Stomach (tissue), 4 donors: ENCODE results near the gene GRM4.

ENCODE experiments used
- EP300 ChIP-seq: sonication (generic); formaldehyde crosslinking; IDR thresholded peaks from one replicate; pipeline ENCODE4 v1.6.1; 2017; ENCODE audit warnings: antibody characterized with exemption
- POLR2A ChIP-seq, 4 donors: fragments of 450-650 bp; IDR thresholded peaks; one replicate each; pipeline ENCODE4 v1.6.1; 2016; ENCODE audit warnings: antibody characterized with exemption in 4 of 4, control low read depth in 2 of 4, mild to moderate bottlenecking in 1 of 4, moderate library complexity in 1 of 4
- TF ChIP-seq, protein P1 (sequence below), 7 experiments: fragments of 450-650 bp in 4 of 7; fragments of 200-600 bp in 3 of 7; sonication (generic) in 3 of 7; IDR thresholded peaks; one replicate each; pipeline ENCODE4 v1.5.1; 2016 to 2019; ENCODE audit warnings: antibody characterized with exemption in 7 of 7, control low read depth in 2 of 7, mild to moderate bottlenecking in 1 of 7

DNA sequence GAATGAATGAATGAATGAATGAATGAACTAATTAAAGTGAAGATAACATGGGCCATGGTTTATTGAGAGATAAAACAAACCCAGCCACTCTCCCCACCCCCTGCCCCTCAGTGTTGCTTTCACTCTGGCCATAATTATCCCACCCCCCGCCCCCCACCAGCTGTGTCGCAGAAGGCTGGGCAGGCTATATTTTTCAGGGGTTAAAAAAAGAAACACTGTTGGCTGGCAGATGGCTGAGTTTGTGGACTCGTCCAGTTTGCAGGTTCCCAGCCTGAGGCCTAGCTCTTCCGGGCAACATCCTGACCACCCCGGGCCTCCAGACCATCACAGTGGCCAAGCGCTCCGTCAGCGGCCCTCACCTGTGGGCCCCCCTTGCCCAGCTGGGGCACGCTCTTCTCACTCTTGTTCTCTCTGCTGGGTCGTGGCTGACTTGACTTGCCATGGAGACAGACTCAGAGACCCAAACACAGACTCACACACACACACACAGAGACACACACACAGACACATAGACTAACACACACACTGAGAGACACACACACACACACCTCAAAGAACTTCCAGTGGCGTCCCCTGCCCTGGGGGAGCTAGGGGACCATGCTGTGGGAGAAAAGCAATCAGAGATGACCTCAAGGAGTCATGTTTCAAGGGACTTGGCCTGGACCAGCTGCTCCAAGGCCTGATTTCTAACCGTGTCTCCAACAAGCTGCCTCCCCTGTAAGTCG, 2.2 kb upstream of the GRM4 start:
- TF ChIP-seq, protein P1, sequence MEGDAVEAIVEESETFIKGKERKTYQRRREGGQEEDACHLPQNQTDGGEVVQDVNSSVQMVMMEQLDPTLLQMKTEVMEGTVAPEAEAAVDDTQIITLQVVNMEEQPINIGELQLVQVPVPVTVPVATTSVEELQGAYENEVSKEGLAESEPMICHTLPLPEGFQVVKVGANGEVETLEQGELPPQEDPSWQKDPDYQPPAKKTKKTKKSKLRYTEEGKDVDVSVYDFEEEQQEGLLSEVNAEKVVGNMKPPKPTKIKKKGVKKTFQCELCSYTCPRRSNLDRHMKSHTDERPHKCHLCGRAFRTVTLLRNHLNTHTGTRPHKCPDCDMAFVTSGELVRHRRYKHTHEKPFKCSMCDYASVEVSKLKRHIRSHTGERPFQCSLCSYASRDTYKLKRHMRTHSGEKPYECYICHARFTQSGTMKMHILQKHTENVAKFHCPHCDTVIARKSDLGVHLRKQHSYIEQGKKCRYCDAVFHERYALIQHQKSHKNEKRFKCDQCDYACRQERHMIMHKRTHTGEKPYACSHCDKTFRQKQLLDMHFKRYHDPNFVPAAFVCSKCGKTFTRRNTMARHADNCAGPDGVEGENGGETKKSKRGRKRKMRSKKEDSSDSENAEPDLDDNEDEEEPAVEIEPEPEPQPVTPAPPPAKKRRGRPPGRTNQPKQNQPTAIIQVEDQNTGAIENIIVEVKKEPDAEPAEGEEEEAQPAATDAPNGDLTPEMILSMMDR (IDR thresholded peaks at IDR 0.05): no peak
- TF ChIP-seq EP300: no peak
- no peak for TF ChIP-seq POLR2A (IDR thresholded peaks at IDR 0.05)
